Measurements from ENCODE around the gene CCDC169.
A peak's percentile ranks its signal among the peaks of the same experiment; 100 is the strongest.
"Not testable (repeated sequence)": the region's sequence is repeated elsewhere in the genome, so short reads cannot be mapped to it uniquely, and the experiment has no call there.

Gene CCDC169

GRCh38 chr13:36313047-36313969, 15.7 kb upstream of the CCDC169 start:
- DNase-seq: no peak

GRCh38 chr13:36310417-36311108, 12.9 kb upstream of the CCDC169 start:
- DNase-seq: no peak

GRCh38 chr13:36302289-36302688, 4.7 kb upstream of the CCDC169 start:
- DNase-seq: no peak

- DNase-seq: not testable (repeated sequence)
Observed at GRCh38 chr13:36299469-36299868, 1.9 kb upstream of the CCDC169 start.

GRCh38 chr13:36298535-36299068, 988 bp upstream of the CCDC169 start:
- no peak for DNase-seq

GRCh38 chr13:36294096-36294495, 3.5 kb downstream of the CCDC169 start:
- DNase-seq: no peak

- DNase-seq: no peak
Observed at GRCh38 chr13:36293497-36293896, 4.1 kb downstream of the CCDC169 start.

GRCh38 chr13:36288794-36289391, 8.7 kb downstream of the CCDC169 start:
- DNase-seq: no peak

GRCh38 chr13:36286006-36286405, 11.6 kb downstream of the CCDC169 start:
- DNase-seq: no peak

GRCh38 chr13:36282821-36283432, 14.7 kb downstream of the CCDC169 start:
- peak; percentile 7 for DNase-seq

GRCh38 chr13:36275190-36276002, 22.2 kb downstream of the CCDC169 start:
- DNase-seq: peak; percentile 29

- no peak for DNase-seq
Observed at GRCh38 chr13:36273431-36273830, 24.2 kb downstream of the CCDC169 start.

GRCh38 chr13:36261976-36262375, 35.6 kb downstream of the CCDC169 start:
- no peak for DNase-seq

GRCh38 chr13:36261011-36261410, 36.6 kb downstream of the CCDC169 start:
- DNase-seq: no peak

- no peak for DNase-seq
Observed at GRCh38 chr13:36259361-36260137, 38.1 kb downstream of the CCDC169 start.

- no peak for DNase-seq
Observed at GRCh38 chr13:36258831-36259230, 38.8 kb downstream of the CCDC169 start.

GRCh38 chr13:36251526-36251925, 46.1 kb downstream of the CCDC169 start:
- no peak for DNase-seq

- DNase-seq: no peak
Observed at GRCh38 chr13:36251017-36251416, 46.6 kb downstream of the CCDC169 start.

GRCh38 chr13:36248700-36249099, 48.9 kb downstream of the CCDC169 start:
- no peak for DNase-seq

- DNase-seq: no peak
Observed at GRCh38 chr13:36244990-36245389, 52.6 kb downstream of the CCDC169 start.

GRCh38 chr13:36244073-36244472, 53.5 kb downstream of the CCDC169 start:
- no peak for DNase-seq

Data from DMS153 (cell line).